GM15510 (cell line): Measurements from ENCODE around the gene HBE1.

Experiments
- POLR2A ChIP-seq: IDR thresholded peaks from 3 replicates; pipeline ENCODE4 v1.6.1; 2011; ENCODE audit warnings: borderline replicate concordance; ENCODE audit not compliant: insufficient read length; ENCODE audit errors: extremely low read depth

The HBE1 gene

DNA sequence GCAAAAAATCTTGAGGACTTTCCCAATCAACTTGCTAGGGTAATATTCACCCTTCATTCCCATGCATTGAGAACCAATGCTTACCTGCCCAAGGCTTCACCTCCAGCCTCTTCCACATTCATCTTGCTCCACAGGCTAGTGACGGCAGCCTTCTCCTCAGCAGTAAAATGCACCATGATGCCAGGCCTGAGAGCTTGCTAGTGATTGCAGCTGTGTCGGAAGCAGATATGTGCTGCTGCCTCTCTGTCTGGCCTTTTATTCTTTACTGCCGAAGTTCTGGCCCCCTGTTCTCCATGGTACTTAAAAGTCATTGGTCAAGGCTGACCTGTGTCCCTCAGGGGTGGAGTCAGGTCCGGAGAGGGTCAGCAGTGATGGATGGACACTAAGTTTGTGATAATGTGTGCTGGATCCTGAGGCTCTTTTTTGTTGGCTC is at the start of gene HBE1:
Gene HBE1, minus strand, starts transcription at position 231 of the 433 bp plus-strand sequence. Its CDS starts 55 bp downstream, at position 176.
- no peak for TF ChIP-seq POLR2A

DNA sequence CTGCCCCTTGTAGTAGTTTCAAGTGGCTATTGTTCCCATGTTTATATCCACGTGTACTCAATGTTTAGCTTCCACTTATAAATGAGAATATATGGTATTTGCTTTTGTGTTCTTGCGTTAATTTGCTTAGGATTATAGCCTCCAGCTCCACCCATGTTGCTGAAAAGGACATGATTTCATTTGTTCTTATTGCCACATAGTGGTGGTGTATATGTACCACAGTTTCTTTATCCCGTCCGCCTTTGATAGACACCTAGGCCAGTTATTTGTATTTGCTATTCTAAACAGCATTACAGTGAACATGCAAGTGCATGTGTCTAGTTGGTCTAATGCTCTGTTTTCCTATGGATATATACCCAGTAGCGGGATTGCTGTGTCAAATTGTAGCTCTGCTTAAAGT is 47.5 kb upstream of the HBE1 start:
- TF ChIP-seq POLR2A, result no peak

DNA sequence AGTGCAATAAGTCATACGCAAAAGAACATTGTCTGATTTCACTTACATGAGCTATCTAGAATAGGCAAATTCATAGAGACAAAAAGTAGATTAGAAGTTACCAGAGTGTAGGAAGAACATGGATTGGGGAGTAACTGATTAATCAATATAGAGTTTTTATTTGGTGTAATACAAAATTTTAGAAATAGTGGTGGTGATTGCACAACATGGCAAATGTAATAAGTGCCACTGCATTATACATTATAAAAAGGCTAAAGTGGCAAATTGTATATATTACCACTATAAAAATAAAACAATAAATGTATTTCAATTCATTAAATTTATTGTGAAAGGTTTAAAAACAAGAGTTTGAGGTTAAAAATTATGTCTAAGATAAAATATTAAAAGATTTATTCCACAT is 40.7 kb upstream of the HBE1 start:
- no peak for TF ChIP-seq POLR2A

DNA sequence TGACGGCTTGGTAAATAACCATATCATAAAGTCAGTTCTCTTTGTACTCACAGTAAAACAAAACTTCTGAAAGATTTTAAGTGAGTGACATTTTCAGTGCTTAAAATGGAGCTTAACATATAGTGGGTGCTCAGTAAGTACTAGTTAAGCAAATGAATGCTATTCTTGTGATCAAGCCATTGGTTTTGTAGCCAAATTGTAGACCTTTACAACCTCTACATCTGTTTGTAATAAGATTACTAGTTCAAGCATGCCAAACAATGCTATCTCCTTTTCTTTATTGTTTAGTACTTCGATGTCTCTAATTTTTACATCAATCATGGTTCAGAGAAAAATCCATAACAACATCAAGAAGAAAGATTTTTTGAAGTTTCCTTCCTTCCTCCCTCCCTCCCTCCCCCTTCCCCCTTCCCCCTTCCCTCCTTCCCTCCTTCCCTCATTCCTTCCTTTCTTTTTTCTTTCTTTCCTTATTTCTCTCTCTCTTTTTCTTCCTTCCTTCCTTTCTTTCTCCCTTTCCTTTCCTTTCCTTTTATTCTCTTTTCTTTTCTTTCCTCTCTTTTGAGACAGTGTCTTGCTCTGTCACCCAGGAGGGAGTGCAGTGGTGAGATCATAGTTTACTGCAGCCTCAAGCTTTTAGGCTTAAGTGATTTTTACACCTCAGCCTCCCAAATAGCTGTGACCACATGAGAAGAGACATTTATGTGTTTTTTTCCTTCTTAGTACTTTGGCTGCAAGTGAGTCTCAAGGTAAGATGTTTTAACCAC is 37.7 kb upstream of the HBE1 start:
- TF ChIP-seq POLR2A, result no peak

DNA sequence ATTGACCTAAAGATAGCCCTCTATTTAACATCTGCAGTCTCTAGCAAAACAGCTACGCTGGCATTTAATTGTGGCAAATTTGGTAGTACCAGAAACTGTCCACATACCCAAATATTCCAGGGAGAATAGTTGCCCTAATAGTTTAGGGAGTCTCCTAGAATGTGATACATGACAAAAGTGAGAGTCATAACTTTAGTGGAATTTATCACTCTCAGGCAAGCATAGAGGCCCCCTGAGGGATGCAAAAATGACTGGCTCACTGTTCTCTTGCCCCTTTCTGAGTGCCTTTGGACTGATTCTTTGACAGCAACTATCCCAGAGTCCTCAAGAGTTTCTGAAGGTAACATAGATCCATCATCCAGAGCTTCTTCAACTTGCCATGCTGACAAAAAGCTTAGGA is 34.3 kb upstream of the HBE1 start:
- no peak for TF ChIP-seq POLR2A

DNA sequence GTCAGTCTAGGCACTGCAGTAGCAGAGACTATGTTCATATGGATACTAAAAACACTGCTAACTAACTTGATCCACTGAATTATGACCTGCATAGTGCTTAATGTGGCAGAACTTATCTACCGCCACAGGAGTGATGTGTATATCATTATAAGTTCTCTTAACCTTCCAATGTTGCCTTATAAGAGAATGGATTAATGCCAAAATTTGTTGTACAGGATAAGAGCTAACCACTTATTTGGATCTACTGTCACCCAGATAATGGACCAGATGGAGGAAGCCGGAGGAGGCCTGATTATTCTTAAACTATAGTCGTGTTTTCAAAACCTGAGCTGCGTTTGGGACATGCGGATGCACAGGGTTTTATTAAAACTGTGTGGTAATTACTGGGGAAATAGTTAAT is 33.9 kb upstream of the HBE1 start:
- TF ChIP-seq POLR2A, result no peak

DNA sequence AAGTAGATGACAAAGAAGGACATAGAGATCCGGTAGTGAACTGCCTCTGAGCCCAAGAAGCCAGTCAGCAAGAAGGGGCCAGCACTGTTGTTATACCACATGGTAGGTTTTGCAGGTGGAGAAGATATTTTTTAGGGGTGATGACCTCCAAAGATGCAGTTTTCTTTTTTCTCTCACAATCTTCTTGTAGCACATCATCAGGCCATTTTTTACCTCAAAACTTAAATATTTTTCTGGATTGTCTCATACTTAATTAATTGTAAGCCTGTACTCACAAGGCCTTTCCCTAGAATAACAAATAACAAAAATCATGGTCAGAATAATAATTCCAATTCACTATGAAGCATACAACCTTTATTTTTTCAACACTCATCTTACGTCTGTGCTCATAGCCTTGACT is 32.1 kb upstream of the HBE1 start, which contains the start of gene OR51B4:
Gene OR51B4, minus strand, starts transcription at position 101 of the 400 bp plus-strand sequence. Its CDS starts 0 bp downstream, at position 101.
- no peak for TF ChIP-seq POLR2A

DNA sequence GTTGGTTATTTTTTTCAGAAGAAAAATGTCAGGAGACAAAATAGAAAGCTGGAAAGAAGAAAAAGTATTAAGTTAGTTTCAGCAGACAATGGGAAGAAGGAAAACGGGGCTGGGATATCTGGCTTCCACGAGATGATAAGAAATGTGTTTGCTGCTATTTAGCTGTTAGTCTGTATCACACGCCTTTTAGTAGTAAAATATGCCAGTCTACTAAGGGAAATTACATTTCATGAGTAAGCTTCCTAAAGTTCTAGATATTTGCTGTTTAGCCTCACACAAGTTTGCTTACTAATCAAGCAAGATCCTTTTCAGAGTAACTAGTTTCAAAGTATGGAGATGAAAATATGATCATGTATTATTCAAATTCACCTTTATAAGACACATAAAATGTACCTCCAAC is 30.5 kb upstream of the HBE1 start:
- no peak for TF ChIP-seq POLR2A

DNA sequence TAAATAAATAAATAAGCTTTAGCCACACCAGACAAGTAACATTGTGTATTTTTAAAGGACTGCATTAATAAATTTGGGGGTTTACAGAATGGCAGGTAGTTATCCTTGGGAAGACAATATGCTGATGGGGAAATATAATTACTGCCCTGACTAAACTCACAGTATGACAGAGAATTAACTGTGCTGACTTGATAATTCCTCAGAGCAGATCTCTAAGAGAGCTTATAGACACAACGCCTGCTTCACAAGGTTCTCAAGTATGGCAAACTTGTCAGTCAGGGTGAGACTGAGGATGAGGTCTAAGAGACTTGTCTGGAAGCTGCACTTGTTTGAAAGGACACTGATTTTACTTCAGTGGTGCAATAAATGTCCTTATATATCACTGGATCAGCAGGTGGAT is 28.7 kb upstream of the HBE1 start:
- TF ChIP-seq POLR2A, result no peak

DNA sequence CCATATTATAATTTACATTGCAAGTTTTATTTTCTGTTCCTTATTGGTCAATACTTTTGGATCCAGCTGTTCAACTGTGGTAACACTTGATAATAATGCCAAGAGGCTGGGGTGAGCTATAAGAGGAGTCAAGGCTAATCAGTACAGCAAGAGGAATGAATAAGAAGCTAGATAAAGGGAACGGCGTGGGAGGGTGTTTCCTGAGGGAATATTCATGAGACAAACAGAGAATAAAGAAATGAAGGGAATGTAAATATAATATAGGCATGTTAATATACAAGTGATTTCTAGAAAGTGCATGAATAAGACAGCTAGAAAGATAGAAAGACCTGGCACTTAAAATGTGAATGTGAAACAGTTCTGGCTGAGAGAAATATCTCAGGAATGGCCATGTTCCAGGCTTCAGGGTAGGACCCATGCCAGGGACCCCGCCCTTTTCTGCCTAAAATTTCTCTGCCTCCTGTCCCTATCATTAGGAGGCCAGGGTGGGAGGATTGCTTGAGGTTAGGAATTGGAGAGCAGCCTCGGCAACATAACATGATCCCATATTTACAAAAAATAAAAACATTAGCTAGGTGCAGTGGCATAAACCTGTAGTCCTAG is 28.1 kb upstream of the HBE1 start:
- no peak for TF ChIP-seq POLR2A

DNA sequence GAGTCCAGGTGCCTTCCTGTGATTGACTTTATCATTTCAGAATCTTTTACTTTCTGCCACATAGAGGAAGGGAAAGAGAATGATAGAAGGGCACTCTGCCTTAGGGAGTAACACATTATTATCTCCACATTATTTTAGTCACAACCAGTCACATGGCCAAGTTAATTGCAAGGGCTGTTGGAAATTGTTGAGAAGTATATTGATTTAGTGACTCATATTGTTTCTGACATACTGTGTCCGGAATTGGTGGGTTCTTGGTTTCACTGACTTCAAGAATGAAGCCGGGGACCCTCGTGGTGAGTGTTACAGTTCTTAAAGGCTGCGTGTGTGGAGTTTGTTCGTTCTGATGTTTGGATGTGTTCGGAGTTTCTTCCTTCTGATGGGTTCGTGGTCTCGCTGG is 23.3 kb upstream of the HBE1 start:
- no peak for TF ChIP-seq POLR2A

DNA sequence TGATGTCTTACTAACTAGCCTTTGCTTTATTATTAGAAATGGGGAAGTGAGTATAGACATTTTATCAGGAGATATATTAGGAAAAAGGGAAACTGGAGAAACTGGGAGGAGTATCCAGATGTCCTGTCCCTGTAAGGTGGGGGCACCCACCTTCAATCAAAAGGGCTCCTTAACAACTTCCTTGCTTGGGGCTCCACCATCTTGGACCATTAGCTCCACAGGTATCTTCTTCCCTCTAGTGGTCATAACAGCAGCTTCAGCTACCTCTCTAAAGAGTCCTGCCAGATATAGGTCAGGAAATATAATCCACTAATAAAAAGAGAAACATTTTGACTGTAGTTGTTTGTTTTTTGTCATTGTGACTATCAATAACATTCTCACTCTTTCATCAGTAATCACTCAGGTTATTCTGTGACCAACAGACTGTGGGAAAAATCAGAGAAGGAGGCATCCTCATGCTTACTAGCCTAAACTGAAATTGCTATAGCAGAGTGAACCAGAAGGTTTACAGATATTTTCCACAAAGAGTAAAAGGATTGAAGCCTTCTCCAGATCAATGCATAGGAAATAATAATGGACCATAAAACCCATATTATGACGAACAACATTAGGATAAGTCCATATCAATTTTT is 21.6 kb upstream of the HBE1 start:
- TF ChIP-seq POLR2A, result no peak

DNA sequence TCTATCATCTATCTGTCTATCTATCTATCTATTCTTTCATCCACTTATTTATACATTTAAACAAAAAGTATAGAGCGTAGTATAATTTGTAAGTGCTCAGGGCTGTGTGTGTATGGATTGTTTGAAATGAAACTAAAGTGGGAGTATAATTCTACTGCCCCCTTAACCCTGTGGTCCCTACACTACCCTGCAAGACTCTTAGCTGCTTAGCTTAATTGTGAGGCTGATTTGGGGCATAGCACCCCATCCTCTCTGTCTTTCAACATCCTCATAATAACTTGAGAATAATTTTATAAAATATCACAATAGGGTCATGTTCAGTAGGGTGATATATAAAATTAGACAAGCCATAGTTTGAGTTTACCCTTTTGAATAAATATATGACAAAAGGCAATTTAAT is 20.4 kb upstream of the HBE1 start:
- no peak for TF ChIP-seq POLR2A

DNA sequence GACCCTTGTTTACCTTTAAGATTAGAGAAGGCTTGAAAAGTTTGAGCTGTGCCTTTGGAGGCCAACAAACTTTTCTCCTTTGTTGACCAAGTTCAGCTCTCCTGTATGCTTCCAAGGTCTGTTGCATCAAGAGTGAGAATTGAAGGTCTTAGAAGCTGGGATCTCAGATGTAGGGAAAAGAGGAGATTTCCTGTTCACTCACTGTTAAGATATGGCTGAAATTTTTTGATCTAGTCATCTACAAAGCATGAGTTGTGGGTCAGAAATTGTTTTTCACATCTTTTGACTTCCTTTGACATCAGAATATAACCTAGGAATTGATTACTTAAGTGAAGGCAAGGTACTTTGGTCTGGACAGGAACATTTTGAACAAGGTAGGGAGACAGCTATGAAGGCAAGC is 20.0 kb upstream of the HBE1 start:
- no peak for TF ChIP-seq POLR2A

DNA sequence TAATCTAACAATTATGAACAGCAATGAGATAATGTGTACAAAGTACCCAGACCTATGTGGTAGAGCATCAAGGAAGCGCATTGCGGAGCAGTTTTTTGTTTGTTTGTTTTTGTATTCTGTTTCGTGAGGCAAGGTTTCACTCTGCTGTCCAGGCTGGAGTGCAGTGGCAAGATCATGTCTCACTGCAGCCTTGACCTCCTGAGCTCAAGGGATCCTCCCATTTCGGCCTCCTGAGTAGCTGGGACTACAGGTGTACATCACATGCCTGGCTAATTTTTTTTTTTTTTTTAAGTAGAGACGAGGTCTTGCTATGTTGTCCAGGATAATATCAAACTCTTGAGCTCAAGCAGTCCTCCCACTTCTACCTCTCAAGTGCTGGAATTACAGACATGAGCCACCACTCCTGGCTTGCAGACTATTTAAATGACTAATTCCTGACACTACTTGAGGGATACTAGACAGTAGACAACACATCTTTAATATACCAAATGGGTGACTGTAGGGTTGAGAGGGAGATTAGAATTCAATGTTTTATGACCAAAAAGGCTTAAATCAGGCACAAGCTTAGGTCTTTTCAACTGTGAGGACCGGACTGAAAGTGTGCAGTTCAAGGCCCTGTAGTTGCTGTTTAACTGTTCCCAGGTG is 19.3 kb upstream of the HBE1 start:
- TF ChIP-seq POLR2A, result no peak
